Endothelial cell of umbilical vein (primary cell): ENCODE measurements around the gene PRDM16.

Experiments used
- CTCF ChIP-seq, 2 donors: IDR thresholded peaks; 1 replicate in 1 of 2; 2 replicates in 1 of 2; pipeline ENCODE4 v1.5.1; 2011; ENCODE audit warnings: low read length in 2 of 2, mild to moderate bottlenecking in 2 of 2, moderate library complexity in 2 of 2, control low read depth in 1 of 2, inconsistent platforms in 1 of 2, low read depth in 1 of 2; ENCODE audit not compliant: insufficient read depth in 1 of 2; ENCODE audit errors: extremely low read depth in 1 of 2
- EZH2 ChIP-seq: IDR thresholded peaks from 2 replicates; pipeline ENCODE4 v1.6.1; 2012; ENCODE audit warnings: borderline replicate concordance, low read depth, mild to moderate bottlenecking, moderate library complexity, low read length, inconsistent platforms; ENCODE audit not compliant: severe bottlenecking
- MAX ChIP-seq: IDR thresholded peaks from 2 replicates; pipeline ENCODE4 v1.6.1; 2011; ENCODE audit not compliant: insufficient read depth, insufficient read length
- MYC ChIP-seq: IDR thresholded peaks from one replicate; pipeline ENCODE4 v1.6.1; 2011; ENCODE audit warnings: mild to moderate bottlenecking, low read depth, low read length
- POLR2A ChIP-seq: IDR thresholded peaks from 2 replicates; pipeline ENCODE4 v1.6.1; 2012; ENCODE audit warnings: low read depth, mild to moderate bottlenecking, control low read depth, low read length
- POLR2AphosphoS5 ChIP-seq: IDR thresholded peaks from 2 replicates; pipeline ENCODE4 v1.6.1; 2012; ENCODE audit warnings: low read depth, mild to moderate bottlenecking, control low read depth, low read length, moderate library complexity; ENCODE audit not compliant: insufficient read depth

GRCh38 chr1:3411806-3412205, 342.8 kb downstream of the PRDM16 start:
- TF ChIP-seq MAX = no peak
- TF ChIP-seq POLR2A = no peak
- no peak for TF ChIP-seq EZH2
- TF ChIP-seq MYC = no peak
- TF ChIP-seq CTCF (IDR thresholded peaks at IDR 0.05; ENCODE audit: extremely low read depth in 1 of 2, insufficient read depth in 1 of 2, low read depth in 1 of 2, low read length in 2 of 2) = no peak
- no peak for TF ChIP-seq POLR2AphosphoS5
